Heart right ventricle (tissue), 16 donors: Measurements from ENCODE around the gene DPF1. TPM values are rescaled to one million over a fixed set of nuclear protein-coding genes. Genes with fewer than 3 reads are reported as not detected.

Experiments
- ATAC-seq, 8 donors: fragments of 200-7000 bp; cut with Tn5 transposase; one replicate each; pipeline ENCODE4 v1.9.1; 2020; ENCODE audit warnings: mild to moderate bottlenecking in 8 of 8, moderate library complexity in 8 of 8, moderate number of reproducible peaks in 1 of 8
- DNase-seq, 2 donors: peaks; one replicate each; pipeline ENCODE4 v3.0.0-alpha.2; 2020
- H3K27ac ChIP-seq, 10 donors: fragments of 200-600 bp; sonication (generic) in 2 of 10; one replicate each; pipeline versions ENCODE4 v1.5.0 to v1.8.0; 2020 to 2022; ENCODE audit warnings: mild to moderate bottlenecking in 3 of 10
- H3K27me3 ChIP-seq, 7 donors: fragments of 200-600 bp; one replicate each; pipeline ENCODE4 v1.8.0; 2021 to 2022; ENCODE audit warnings: mild to moderate bottlenecking in 2 of 7
- H3K36me3 ChIP-seq, 9 donors: fragments of 200-600 bp; sonication (generic) in 1 of 9; one replicate each; pipeline versions ENCODE4 v1.5.0 to v1.8.0; 2020 to 2022; ENCODE audit warnings: mild to moderate bottlenecking in 2 of 9
- H3K4me1 ChIP-seq, 9 donors: fragments of 200-600 bp; sonication (generic) in 1 of 9; one replicate each; pipeline versions ENCODE4 v1.5.0 to v1.8.0; 2020 to 2022; ENCODE audit warnings: mild to moderate bottlenecking in 4 of 9
- H3K4me3 ChIP-seq, 10 donors: fragments of 200-600 bp; sonication (generic) in 2 of 10; one replicate each; pipeline versions ENCODE4 v1.5.0 to v1.8.0; 2020 to 2022; ENCODE audit warnings: mild to moderate bottlenecking in 7 of 10, moderate library complexity in 2 of 10
- H3K9me3 ChIP-seq, 11 donors: fragments of 200-600 bp in 10 of 11; sonication (generic) in 2 of 11; one replicate each; pipeline versions ENCODE4 v1.5.0 to v1.8.0; 2013 to 2022; ENCODE audit warnings: mild to moderate bottlenecking in 2 of 11, control low read depth in 1 of 11, moderate library complexity in 1 of 11
- WGBS, 2 donors: extraction: QIAGEN DNeasy Blood & Tissue Kit; methylation state at CpG; one replicate each; pipeline ENCODE4 v1.1.7; 2013; ENCODE audit warnings: inconsistent platforms in 1 of 2; 5-methylcytosine and 5-hydroxymethylcytosine counted together
- intact Hi-C, 10 donors: fragments of 100-400 bp; cut with DNase I; formaldehyde crosslinking; loops; one replicate each; pipeline versions ENCODE4 v1.11.1 to v1.14.2; 2022
- polyA plus RNA-seq, 2 donors: library from polyadenylated mRNA; stranded (reverse); fragments of 200-250 nt; gene quantifications; one replicate each; pipeline ENCODE4 v1.2.3, GENCODE V29; 2013
- total RNA-seq, 10 donors: library from RNA; stranded (reverse); fragmentation: NEBNext Ultra II Directional in 3 of 10; extraction: Animal tissue kit (Norgen Biotek cat#: 25700) in 3 of 10; gene quantifications; one replicate each; pipeline versions ENCODE4 v1.2.1 to v1.2.4, GENCODE V29; 2021 to 2023
- TF ChIP-seq, protein P1 (sequence below), 9 donors: fragments of 200-600 bp; sonication (generic) in 2 of 9; IDR thresholded peaks; one replicate each; pipeline versions ENCODE4 v1.5.0 to v1.8.0; 2021 to 2022; ENCODE audit warnings: antibody characterized with exemption in 9 of 9, mild to moderate bottlenecking in 5 of 9, moderate library complexity in 1 of 9
- donor health status: Arrhythmogenic right ventricular cardiomyopathy.
- donor health status: ischemic (EF 13 %, LVEDD 7.1; RV severe dilation, severe dysfunction).
- donor health status: healthy with polysubstance abuse.
- donor health status: DM: no; HTN: yes; CAD: no.
- donor health status: DM: no; HTN: no; CAD: no.
- donor health status: ischemic (EF 25% LVEDD 6.9; RV normal size, moderate dysfunction).
- donor health status: ischemic (EF 25% LVEDD 5.7; RV mildly dilated, moderate dysfunction).
- donor health status: healthy.
- donor health status: DM: yes; HTN: yes; CAD: no.
- donor health status: Ischemic cardiomyopathy.
- donor health status: ischemic (EF 35%, LVEDD 5.7; RV mildly dilated, moderate dysfunction).
- donor health status: nonischemic (EF 11% LVEDD 7.7; RV severe dilation, severe dysfunction).
- donor health status: DM: yes; HTN: yes; CAD: no.
- donor health status: PGD.
- donor health status: ischemic (EF 29% LVEDD 5.4; RV normal size, mild dysfunction).
- donor health status: nonischemic (EF 23%, LVEDD 6.1; RV moderate dilation, normal function).

Gene DPF1
- total and polyA plus RNA-seq, 12 donors = 0.09 to 0.72 (median 0.29) TPM; not detected in 5

GRCh38 chr19:38191747-38192146, 32.3 kb downstream of the DPF1 start:
- Histone ChIP-seq H3K4me3 (no peak overlapping the region), H3K27me3 (no peaks in the 10 kb centered on the region), H3K4me1 (peaks cover 0 to 6% (median 0%) of the 10 kb centered on the region in 9 donors), H3K36me3 (peaks cover 0 to 45% (median 0%) of the 10 kb centered on the region in 9 donors), H3K27ac (no peak overlapping the region), H3K9me3 (no peaks in the 10 kb centered on the region)
- 93 to 96% methylated on average over 13 of the region's 13 CpGs for WGBS, 2 donors
- intact Hi-C loops = loop anchor here in 1 of 10 donors (10.0 kb wide), 1 partner anchor 683 kb away; the partner anchor contains the start of gene RINL
- DNase-seq = no peak
- TF ChIP-seq, protein P1, sequence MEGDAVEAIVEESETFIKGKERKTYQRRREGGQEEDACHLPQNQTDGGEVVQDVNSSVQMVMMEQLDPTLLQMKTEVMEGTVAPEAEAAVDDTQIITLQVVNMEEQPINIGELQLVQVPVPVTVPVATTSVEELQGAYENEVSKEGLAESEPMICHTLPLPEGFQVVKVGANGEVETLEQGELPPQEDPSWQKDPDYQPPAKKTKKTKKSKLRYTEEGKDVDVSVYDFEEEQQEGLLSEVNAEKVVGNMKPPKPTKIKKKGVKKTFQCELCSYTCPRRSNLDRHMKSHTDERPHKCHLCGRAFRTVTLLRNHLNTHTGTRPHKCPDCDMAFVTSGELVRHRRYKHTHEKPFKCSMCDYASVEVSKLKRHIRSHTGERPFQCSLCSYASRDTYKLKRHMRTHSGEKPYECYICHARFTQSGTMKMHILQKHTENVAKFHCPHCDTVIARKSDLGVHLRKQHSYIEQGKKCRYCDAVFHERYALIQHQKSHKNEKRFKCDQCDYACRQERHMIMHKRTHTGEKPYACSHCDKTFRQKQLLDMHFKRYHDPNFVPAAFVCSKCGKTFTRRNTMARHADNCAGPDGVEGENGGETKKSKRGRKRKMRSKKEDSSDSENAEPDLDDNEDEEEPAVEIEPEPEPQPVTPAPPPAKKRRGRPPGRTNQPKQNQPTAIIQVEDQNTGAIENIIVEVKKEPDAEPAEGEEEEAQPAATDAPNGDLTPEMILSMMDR (IDR thresholded peaks at IDR 0.05) = no peak
- no peak for ATAC-seq

- peaks cover 0 to 43% (median 0%) of the 10 kb centered on the region in 9 donors for H3K36me3 ChIP-seq
- H3K9me3 ChIP-seq = no peaks in the 10 kb centered on the region
- WGBS, 2 donors = 92 to 95% methylated on average over 6 of the region's 6 CpGs
- no peak overlapping the region for H3K4me3 ChIP-seq
- ATAC-seq (no peak), DNase-seq (no peak)
- TF ChIP-seq, protein P1 (IDR thresholded peaks at IDR 0.05) = no peak
- intact Hi-C loops = loop anchor here in 1 of 10 donors (10.0 kb wide), 1 partner anchor 684 kb away; the partner anchor contains the start of gene RINL
- H3K27me3 ChIP-seq = no peaks in the 10 kb centered on the region
- peaks cover 0 to 6% (median 0%) of the 10 kb centered on the region in 9 donors for H3K4me1 ChIP-seq
- H3K27ac ChIP-seq = no peak overlapping the region
These were observed 33.2 kb downstream of the DPF1 start for GRCh38 chr19:38190793-38191192.

DNA sequence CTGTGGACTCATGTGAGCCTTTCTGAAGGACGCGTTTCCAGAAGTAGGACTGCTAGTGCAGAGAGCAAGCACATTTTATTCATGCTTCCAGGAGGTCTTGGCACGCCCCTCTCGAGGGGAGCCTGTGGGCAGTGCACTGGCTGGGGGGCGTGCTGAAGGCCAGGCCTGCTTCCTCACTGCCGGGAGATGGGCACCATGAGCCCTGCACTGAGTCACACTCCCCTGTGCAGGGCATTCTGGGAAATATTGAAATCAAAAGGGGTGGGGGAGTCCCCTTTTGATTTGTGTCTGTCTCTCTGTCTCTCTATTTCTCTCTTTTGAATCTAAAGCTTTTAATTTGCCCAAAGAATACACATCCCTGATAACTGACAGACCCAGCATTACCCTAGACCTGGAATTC, 34.0 kb downstream of the DPF1 start:
- Histone ChIP-seq H3K9me3 (no peaks in the 10 kb centered on the region), H3K4me1 (peaks cover 0 to 6% (median 0%) of the 10 kb centered on the region in 9 donors), H3K36me3 (peaks cover 0 to 39% (median 0%) of the 10 kb centered on the region in 9 donors), H3K4me3 (no peak overlapping the region), H3K27ac (no peak overlapping the region), H3K27me3 (no peaks in the 10 kb centered on the region)
- ATAC-seq (no peak), DNase-seq (no peak)
- 69 to 78% methylated on average over 6 of the region's 6 CpGs for WGBS, 2 donors
- TF ChIP-seq, protein P1 (IDR thresholded peaks at IDR 0.05) = no peak
- intact Hi-C loops = loop anchor here in 1 of 10 donors (10.0 kb wide), 1 partner anchor 685 kb away; the partner anchor contains the start of gene RINL

DNA sequence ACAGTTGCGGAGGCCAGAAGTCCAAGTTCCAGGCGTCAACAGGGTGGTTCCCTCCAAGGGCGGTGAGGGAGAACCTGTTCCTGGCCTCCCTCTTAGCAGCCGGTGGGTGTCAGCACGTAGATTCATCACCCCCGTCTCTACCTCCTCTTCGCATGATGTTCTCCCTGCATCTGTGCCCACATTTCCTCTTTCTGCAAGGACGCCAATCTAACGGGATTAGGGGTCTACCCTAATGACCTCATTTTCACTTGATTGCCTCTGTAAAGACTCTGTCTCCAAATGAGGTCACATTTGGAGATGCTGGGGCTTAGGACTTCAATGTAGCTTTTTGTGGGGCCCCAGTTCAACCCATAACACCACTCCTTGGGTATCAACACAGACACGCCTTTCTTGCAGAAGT, 38.5 kb downstream of the DPF1 start:
- no peak for ATAC-seq
- Histone ChIP-seq H3K4me3 (no peak overlapping the region), H3K9me3 (peaks cover 0 to 9% (median under 1%) of the 10 kb centered on the region in 11 donors), H3K36me3 (peaks cover 0 to 24% (median 1%) of the 10 kb centered on the region in 9 donors), H3K4me1 (peaks cover 0 to 9% (median 0%) of the 10 kb centered on the region in 9 donors), H3K27ac (peak overlapping the region in 1 of 10 donors; percentile 58), H3K27me3 (no peaks in the 10 kb centered on the region)
- TF ChIP-seq, protein P1 (IDR thresholded peaks at IDR 0.05) = no peak
- WGBS, 2 donors = 95 to 97% methylated on average over 10 of the region's 10 CpGs
- DNase-seq = no peak
- intact Hi-C loops = no loop called here
